SK-N-SH (cell line): ENCODE results near the gene ARL4A.

Experiments
- ELF1 ChIP-seq: IDR thresholded peaks from 2 replicates; pipeline ENCODE4 v1.4.0; 2012
- EP300 ChIP-seq, 2 experiments: IDR thresholded peaks; 2 replicates each; pipeline versions ENCODE4 v1.4.0 to v1.6.1; 2012; ENCODE audit warnings: borderline replicate concordance in 1 of 2, low read depth in 1 of 2, low read length in 1 of 2

DNA sequence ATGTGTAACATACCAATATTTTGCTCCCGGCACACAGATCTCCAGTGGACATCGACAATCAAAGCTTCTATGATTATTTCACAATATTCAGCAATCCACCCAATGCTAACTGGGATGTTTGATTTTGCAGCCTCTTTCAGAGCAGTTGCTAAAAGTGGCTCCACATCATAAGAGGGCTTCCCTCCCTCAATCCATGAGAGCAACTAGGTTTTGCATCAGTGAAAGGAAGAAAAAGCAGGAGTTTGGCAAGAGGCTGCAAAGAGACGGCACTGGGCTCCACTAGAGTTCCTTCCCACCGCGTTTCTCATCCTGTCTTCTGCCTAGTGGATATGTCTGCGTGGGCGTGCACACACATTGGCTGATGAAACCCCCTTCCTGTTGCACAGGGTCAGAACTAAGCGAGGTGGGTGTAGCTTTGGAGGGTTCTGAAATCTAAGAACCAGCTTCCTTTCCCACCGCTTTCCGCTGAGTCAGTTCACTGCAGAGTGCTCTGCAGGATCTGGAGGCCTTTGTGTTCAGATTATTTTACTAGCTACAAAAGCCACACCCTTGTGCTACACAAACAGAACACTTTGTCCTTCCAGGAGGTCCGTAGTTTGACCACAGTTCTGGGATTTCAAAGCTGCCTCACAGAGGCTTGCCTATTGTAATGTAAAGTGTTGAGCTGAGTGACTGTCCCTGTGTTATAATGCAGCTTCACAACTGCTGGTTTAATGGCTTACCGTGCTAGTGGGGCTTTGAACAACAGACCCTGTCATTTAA is 28.1 kb downstream of the ARL4A start:
- no peak for TF ChIP-seq EP300 (IDR thresholded peaks at IDR 0.05; ENCODE audit: borderline replicate concordance in 1 of 2, low read depth in 1 of 2, low read length in 1 of 2)
- no peak for TF ChIP-seq ELF1
